DOHH2 (cell line): ENCODE measurements around the gene HSCB.

Experiments
- H3F3A ChIP-seq: fragments of 200-600 bp; sonication (generic), shearing (Covaris generic); 2 replicates; pipeline ENCODE4 v1.6.0; 2016; ENCODE audit warnings: antibody characterized with exemption, mild to moderate bottlenecking; ENCODE audit not compliant: control insufficient read depth, insufficient read depth
- H3K27ac ChIP-seq: fragments of 200-600 bp; sonication (generic); 2 replicates; pipeline ENCODE4 v1.5.1; 2014; ENCODE audit warnings: low read depth, mild to moderate bottlenecking, low read length, moderate library complexity
- H3K27me3 ChIP-seq: fragments of 200-600 bp; sonication (generic); 2 replicates; pipeline ENCODE4 v1.6.1; 2014; ENCODE audit warnings: mild to moderate bottlenecking, low read length, mixed read lengths; ENCODE audit not compliant: control insufficient read depth
- H3K36me3 ChIP-seq: fragments of 200-600 bp; sonication (generic); 2 replicates; pipeline ENCODE4 v1.6.1; 2014; ENCODE audit warnings: mild to moderate bottlenecking, low read length, moderate library complexity, mixed read lengths; ENCODE audit not compliant: control insufficient read depth
- H3K4me1 ChIP-seq: fragments of 200-600 bp; sonication (generic); 2 replicates; pipeline ENCODE4 v1.6.1; 2014; ENCODE audit warnings: mild to moderate bottlenecking, low read length, mixed read lengths; ENCODE audit not compliant: control insufficient read depth
- H3K4me2 ChIP-seq: fragments of 200-600 bp; sonication (generic); 2 replicates; pipeline ENCODE4 v1.6.0; 2014; ENCODE audit warnings: mild to moderate bottlenecking, low read length, moderate library complexity
- H3K4me3 ChIP-seq: fragments of 200-600 bp; sonication (generic); 2 replicates; pipeline ENCODE4 v1.5.1; 2014; ENCODE audit warnings: mild to moderate bottlenecking, low read length, mixed read lengths
- H3K79me2 ChIP-seq: fragments of 200-600 bp; sonication (generic); 2 replicates; pipeline ENCODE4 v1.6.1; 2014; ENCODE audit warnings: mild to moderate bottlenecking, low read length, mixed read lengths; ENCODE audit not compliant: control insufficient read depth
- H3K9me2 ChIP-seq: fragments of 200-600 bp; sonication (generic); replicated peaks from 2 replicates; pipeline ENCODE4 v1.6.1; 2014; ENCODE audit warnings: mild to moderate bottlenecking, low read length, mixed read lengths; ENCODE audit not compliant: control insufficient read depth
- H3K9me3 ChIP-seq: fragments of 200-600 bp; sonication (generic); 2 replicates; pipeline ENCODE4 v1.6.1; 2014; ENCODE audit warnings: antibody characterized with exemption, low read length, mixed read lengths; ENCODE audit not compliant: control insufficient read depth, insufficient read depth
- H4K20me1 ChIP-seq: fragments of 200-600 bp; sonication (generic); 2 replicates; pipeline ENCODE4 v1.6.0; 2014; ENCODE audit warnings: low read depth, mild to moderate bottlenecking, antibody characterized with exemption, low read length, moderate library complexity; ENCODE audit not compliant: control insufficient read depth, insufficient read depth
- CTCF ChIP-seq: fragments of 200-600 bp; sonication (generic); IDR thresholded peaks from one replicate; pipeline ENCODE4 v1.5.1; 2014; ENCODE audit warnings: antibody characterized with exemption, mild to moderate bottlenecking, low read depth, low read length; ENCODE audit not compliant: poor library complexity, severe bottlenecking
- EZH2phosphoT487 ChIP-seq: fragments of 200-600 bp; sonication (generic); IDR thresholded peaks from 2 replicates; pipeline ENCODE4 v1.6.1; 2017; ENCODE audit warnings: borderline replicate concordance, mild to moderate bottlenecking, antibody characterized with exemption, low read length, moderate library complexity, mixed read lengths

HSCB gene

GRCh38 chr22:28711341-28711740 lies 30.5 kb upstream of the HSCB start:
- Histone ChIP-seq H3K4me3 (no peak overlapping the region), H3K27me3 (no peaks in the 10 kb centered on the region), H3K27ac (no peak overlapping the region), H3K9me3 (no peaks in the 10 kb centered on the region), H4K20me1 (no peaks in the 10 kb centered on the region), H3K36me3 (peaks cover 46% of the 10 kb centered on the region), H3K4me2 (no peak overlapping the region), H3K79me2 (no peaks in the 10 kb centered on the region), H3K9me2 (no peaks in the 10 kb centered on the region), H3F3A (peaks cover 3% of the 10 kb centered on the region; the same call in 1 of the 2 replicates), H3K4me1 (peaks cover 8% of the 10 kb centered on the region)
- TF ChIP-seq EZH2phosphoT487: no peak
- TF ChIP-seq CTCF: no peak

GRCh38 chr22:28711820-28712777 lies 29.7 kb upstream of the HSCB start:
- Histone ChIP-seq H3K9me3 (no peaks in the 10 kb centered on the region), H3K36me3 (peaks cover 41% of the 10 kb centered on the region), H3K79me2 (no peaks in the 10 kb centered on the region), H3K27ac (no peak overlapping the region), H3F3A (peaks cover 3% of the 10 kb centered on the region; the same call in 1 of the 2 replicates), H4K20me1 (no peaks in the 10 kb centered on the region), H3K4me1 (peaks cover 3% of the 10 kb centered on the region), H3K4me2 (no peak overlapping the region), H3K9me2 (no peaks in the 10 kb centered on the region), H3K27me3 (no peaks in the 10 kb centered on the region), H3K4me3 (no peak overlapping the region)
- TF ChIP-seq CTCF: no peak
- TF ChIP-seq EZH2phosphoT487: no peak

GRCh38 chr22:28714043-28714628 lies 27.7 kb upstream of the HSCB start:
- Histone ChIP-seq H3K9me2 (no peaks in the 10 kb centered on the region), H3K9me3 (no peaks in the 10 kb centered on the region), H3K4me3 (no peak overlapping the region), H4K20me1 (no peaks in the 10 kb centered on the region), H3K4me1 (no peaks in the 10 kb centered on the region), H3K4me2 (no peak overlapping the region), H3F3A (peaks cover 3% of the 10 kb centered on the region; the same call in 1 of the 2 replicates), H3K79me2 (no peaks in the 10 kb centered on the region), H3K27ac (no peak overlapping the region), H3K36me3 (peaks cover 49% of the 10 kb centered on the region), H3K27me3 (no peaks in the 10 kb centered on the region)
- TF ChIP-seq EZH2phosphoT487: no peak
- no peak for TF ChIP-seq CTCF
